Bronchial epithelial cell (primary cell): ENCODE measurements around the gene CARD9. TPM values are rescaled to one million over a fixed set of nuclear protein-coding genes. Genes with fewer than 3 reads are reported as not detected.

Source experiments
- DNase-seq: peaks from one replicate; pipeline ENCODE4 v3.0.0-alpha.2; 2010; ENCODE audit warnings: low read depth
- FAIRE-seq: peaks from 2 replicates; lab custom pipeline; 2011; peaks lifted over from hg19 to GRCh38; lab: Jason Lieb, UNC
- H3K27me3 ChIP-seq: 2 replicates; pipeline ENCODE4 v1.5.1; 2011; ENCODE audit warnings: low read length; ENCODE audit not compliant: control insufficient read depth, insufficient read depth
- H3K36me3 ChIP-seq: 2 replicates; pipeline ENCODE4 v1.5.1; 2011; ENCODE audit warnings: low read length; ENCODE audit not compliant: control insufficient read depth, insufficient read depth
- H3K4me3 ChIP-seq: 2 replicates; pipeline ENCODE4 v1.5.1; 2011; ENCODE audit warnings: mild to moderate bottlenecking, low read depth, low read length, control low read depth
- total RNA-seq: library from RNA; depleted of rRNA; stranded (reverse); fragments of >200 nt; gene quantifications from 2 replicates; pipeline ENCODE4 v1.2.1, GENCODE V29; 2014
- TF ChIP-seq, protein P1 (sequence below): IDR thresholded peaks from 2 replicates; pipeline ENCODE4 v1.5.1; 2011; ENCODE audit warnings: mild to moderate bottlenecking, moderate library complexity, low read length, control low read depth, inconsistent platforms; ENCODE audit not compliant: insufficient read depth, severe bottlenecking

Gene CARD9
- total RNA-seq, 1 donor from 2014 or later: 0.53 TPM

DNA sequence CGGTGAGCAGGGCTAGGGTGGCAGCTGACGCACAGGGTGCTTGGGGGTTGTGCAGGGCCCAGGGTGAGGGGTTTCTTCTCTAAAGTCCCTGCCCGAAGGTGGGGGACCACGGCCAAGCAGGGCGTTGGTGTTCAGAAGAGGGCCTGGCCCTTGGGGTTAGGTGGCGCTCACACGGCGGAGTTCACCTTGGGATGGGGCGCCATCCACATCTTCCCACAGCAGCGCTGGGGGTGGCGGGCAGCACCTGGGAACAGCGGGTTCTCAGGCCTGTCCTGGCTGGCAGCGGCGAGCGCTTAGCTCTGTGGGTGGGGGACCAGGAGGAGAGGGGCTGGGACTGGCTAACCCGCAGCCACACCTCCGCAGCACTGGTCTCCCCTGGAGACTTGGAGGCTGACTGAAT is 40.0 kb downstream of the CARD9 start:
- no peak for DNase-seq
- TF ChIP-seq, protein P1, sequence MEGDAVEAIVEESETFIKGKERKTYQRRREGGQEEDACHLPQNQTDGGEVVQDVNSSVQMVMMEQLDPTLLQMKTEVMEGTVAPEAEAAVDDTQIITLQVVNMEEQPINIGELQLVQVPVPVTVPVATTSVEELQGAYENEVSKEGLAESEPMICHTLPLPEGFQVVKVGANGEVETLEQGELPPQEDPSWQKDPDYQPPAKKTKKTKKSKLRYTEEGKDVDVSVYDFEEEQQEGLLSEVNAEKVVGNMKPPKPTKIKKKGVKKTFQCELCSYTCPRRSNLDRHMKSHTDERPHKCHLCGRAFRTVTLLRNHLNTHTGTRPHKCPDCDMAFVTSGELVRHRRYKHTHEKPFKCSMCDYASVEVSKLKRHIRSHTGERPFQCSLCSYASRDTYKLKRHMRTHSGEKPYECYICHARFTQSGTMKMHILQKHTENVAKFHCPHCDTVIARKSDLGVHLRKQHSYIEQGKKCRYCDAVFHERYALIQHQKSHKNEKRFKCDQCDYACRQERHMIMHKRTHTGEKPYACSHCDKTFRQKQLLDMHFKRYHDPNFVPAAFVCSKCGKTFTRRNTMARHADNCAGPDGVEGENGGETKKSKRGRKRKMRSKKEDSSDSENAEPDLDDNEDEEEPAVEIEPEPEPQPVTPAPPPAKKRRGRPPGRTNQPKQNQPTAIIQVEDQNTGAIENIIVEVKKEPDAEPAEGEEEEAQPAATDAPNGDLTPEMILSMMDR: no peak
- no peak for FAIRE-seq

DNA sequence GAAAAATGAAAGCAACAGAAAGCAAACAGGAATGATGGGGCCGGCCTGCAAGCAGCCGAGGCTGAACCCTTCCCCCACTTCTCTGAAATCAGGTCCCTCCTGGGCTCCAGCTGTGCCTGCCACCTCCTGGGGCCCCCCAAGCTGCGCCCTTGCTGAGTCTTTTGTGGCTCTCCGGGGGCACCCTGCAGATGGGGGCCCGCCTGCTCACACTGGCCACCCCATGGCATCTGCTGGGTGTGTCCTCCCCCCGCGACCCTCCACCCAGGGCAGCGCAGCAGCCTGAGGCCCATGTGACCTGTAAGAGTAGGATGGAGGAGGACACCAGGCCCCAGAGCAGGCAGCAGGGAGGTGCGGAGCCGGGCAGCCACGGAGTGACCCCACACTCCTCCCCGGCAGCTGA is 40.4 kb downstream of the CARD9 start:
- Histone ChIP-seq H3K27me3 (no peaks in the 10 kb centered on the region), H3K4me3 (no peak overlapping the region), H3K36me3 (no peaks in the 10 kb centered on the region)
- DNase-seq (no peak), FAIRE-seq (no peak)
- TF ChIP-seq, protein P1: no peak

More for the DNA sequence above, 40.0 kb downstream of the CARD9 start:
- Histone ChIP-seq H3K36me3 (no peaks in the 10 kb centered on the region), H3K4me3 (no peak overlapping the region), H3K27me3 (no peaks in the 10 kb centered on the region)

DNA sequence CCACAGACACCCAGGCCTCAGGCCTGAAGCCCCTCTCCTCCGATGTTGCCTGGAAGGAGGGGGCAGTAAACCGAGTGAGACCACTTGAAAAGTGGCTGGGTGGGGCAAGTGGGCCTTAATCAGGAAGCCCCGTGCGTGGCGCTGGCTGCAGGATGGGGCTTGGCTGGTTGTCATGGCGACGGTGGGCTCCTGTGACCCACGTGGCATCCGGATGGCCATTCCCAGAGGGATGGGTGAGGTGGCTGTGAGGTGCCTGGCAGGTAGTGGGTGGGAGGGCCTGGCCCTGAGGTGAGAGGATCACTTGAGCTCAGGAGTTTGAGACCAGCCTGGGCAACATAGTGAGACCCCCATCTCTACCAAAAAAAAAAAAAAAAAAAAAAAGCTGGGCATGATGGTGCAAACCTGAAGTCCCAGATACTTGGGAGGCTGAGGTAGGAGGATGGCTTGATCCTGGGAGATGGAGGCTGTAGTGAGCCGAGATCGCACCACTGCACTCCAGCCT is 40.9 kb downstream of the CARD9 start:
- no peaks in the 10 kb centered on the region for H3K27me3 ChIP-seq
- no peak for DNase-seq
- no peaks in the 10 kb centered on the region for H3K36me3 ChIP-seq
- no peak for FAIRE-seq
- no peak overlapping the region for H3K4me3 ChIP-seq
- TF ChIP-seq, protein P1: no peak

- TF ChIP-seq, protein P1: no peak
- FAIRE-seq (no peak), DNase-seq (no peak)
- Histone ChIP-seq H3K4me3 (no peak overlapping the region), H3K36me3 (no peaks in the 10 kb centered on the region), H3K27me3 (no peaks in the 10 kb centered on the region)
Measured at GRCh38 chr9:136331556-136332481, 41.6 kb downstream of the CARD9 start.

DNA sequence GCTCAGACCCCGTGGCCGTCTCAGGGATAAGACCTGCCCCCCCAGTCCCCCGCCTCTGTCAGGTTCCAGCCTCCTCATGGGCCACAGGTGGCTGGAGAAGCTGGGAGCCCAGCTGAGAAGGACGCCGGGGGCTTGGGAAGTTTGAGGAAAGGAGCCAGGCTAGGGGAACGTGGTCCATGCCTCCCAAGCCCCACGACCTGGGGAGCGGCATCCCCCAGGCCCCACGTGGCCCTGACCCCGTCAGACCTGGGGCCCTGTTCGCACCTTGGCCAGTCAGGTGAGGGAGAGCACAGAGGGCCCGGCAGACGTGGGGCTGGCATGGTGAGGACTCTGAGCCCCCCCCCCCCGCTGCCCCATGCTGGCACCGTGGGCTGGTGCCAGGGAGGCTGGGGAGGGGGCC is 42.4 kb downstream of the CARD9 start:
- Histone ChIP-seq H3K4me3 (no peak overlapping the region), H3K36me3 (no peaks in the 10 kb centered on the region), H3K27me3 (no peaks in the 10 kb centered on the region)
- no peak for DNase-seq
- TF ChIP-seq, protein P1: no peak
- FAIRE-seq: no peak
